22Rv1 (cell line): Measurements from ENCODE around the gene NUCKS1.

Experiments used
- H3K27ac ChIP-seq: fragments of 450-650 bp; 2 replicates; pipeline ENCODE4 v1.5.1; 2017
- CTCF ChIP-seq: fragments of 450-650 bp; IDR thresholded peaks from 2 replicates; pipeline ENCODE4 v1.5.1; 2017; ENCODE audit warnings: mild to moderate bottlenecking
- ZFX ChIP-seq: fragments of 450-650 bp; IDR thresholded peaks from 2 replicates; pipeline ENCODE4 v1.6.1; 2017; ENCODE audit warnings: antibody characterized with exemption, borderline replicate concordance

NUCKS1 gene

GRCh38 chr1:205756552-205756951 is 6.6 kb upstream of the NUCKS1 start:
- TF ChIP-seq CTCF = no peak
- TF ChIP-seq ZFX = no peak
- no peak overlapping the region for H3K27ac ChIP-seq

GRCh38 chr1:205754857-205755256 is 4.9 kb upstream of the NUCKS1 start:
- no peak overlapping the region for H3K27ac ChIP-seq
- no peak for TF ChIP-seq ZFX
- TF ChIP-seq CTCF = no peak

- peak overlapping the region; percentile 97 for H3K27ac ChIP-seq
These were observed 1.2 kb upstream of the NUCKS1 start for GRCh38 chr1:205751036-205751651.

DNA sequence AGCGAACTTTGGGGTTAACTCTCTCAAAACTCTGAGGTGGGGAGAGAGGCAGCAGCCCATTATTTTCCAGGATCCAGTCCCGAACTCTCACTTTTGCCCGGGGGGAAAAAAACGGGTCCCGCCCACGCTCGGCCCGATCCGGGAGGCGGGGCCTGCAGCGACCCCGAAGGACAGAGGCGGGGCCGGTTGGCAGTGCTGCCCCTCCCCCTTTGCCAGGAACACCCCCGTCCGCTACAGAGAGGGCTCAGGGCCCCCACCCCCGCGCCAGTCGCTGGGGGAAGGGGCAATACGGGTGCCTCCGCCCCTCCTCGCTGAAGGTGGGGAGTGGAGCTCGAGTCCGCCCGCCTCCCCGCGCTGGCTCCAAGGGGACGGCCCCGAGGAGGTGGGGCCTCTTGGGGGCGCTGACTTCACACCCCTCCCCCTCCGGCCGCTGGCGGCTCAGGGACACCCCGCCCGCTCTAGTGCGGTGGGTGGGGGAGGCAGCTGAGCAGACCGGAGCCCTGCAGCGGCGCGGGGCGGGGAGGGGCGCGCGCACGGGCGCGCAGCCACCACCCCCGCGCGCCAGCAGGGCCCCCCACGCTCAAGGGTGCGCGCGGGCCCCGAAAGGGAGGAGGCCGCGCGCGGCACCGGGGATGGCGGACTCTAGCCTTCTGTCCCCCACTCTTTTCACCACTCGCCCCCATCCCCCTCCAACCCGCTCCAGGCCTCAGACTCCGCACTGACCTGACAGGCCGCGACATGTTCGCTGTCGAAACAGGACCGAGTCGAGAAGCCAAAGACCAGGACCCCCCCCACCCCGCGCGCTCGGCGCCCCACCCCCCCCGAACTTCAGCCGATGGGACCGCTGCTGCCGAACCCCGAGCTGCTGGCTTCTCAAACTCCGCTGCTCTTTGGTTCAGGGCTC is 496 bp downstream of the NUCKS1 start:
- peak overlapping the region; percentile 97 for H3K27ac ChIP-seq
- TF ChIP-seq ZFX (no peak), CTCF (no peak)

More at GRCh38 chr1:205751036-205751651, 1.2 kb upstream of the NUCKS1 start:
- TF ChIP-seq CTCF (no peak), ZFX (no peak)

- no peak for TF ChIP-seq CTCF
- no peak for TF ChIP-seq ZFX
- peak overlapping the region; percentile 97 for H3K27ac ChIP-seq
These were observed 1.4 kb downstream of the NUCKS1 start for GRCh38 chr1:205748403-205749233.

DNA sequence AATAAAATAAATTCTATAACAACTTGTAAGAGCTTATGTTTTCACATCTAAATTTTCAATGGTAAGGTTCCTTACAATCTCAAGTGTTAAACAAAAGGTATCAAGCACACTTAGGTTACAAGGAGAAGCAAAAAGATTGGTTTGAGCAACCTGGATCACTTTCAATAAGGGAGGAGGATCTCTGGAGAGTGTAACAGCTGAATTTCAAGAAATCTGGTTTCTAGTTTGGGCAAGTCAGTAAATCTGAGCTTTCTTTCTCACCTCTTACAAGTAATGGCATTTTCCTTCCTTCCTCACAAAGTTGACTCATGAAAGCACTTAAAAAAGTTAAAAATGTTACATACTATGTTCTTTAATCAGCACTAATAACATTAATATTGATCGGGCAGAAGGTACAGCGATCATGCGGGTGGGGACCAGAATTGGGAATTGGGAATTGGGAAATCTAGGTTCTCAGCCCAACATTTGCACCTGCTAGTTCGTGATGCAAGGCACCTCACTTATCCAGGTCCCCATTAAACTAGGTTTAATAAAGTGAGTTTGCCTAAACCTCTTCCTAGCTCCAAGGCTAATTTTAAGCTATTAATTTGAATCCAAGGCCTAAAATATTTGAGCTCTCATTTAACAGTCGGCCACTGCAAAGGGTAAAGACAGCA is 3.1 kb downstream of the NUCKS1 start:
- peak overlapping the region; percentile 97; the same call in 1 of the 2 replicates for H3K27ac ChIP-seq
- TF ChIP-seq ZFX = no peak
- no peak for TF ChIP-seq CTCF
